ENCODE results near the gene HRCT1. TPM values are rescaled to one million over a fixed set of nuclear protein-coding genes. Genes with fewer than 3 reads are reported as not detected.

Gene HRCT1
- total RNA-seq = not detected in 2 replicates
- long read RNA-seq = 0 reads

DNA sequence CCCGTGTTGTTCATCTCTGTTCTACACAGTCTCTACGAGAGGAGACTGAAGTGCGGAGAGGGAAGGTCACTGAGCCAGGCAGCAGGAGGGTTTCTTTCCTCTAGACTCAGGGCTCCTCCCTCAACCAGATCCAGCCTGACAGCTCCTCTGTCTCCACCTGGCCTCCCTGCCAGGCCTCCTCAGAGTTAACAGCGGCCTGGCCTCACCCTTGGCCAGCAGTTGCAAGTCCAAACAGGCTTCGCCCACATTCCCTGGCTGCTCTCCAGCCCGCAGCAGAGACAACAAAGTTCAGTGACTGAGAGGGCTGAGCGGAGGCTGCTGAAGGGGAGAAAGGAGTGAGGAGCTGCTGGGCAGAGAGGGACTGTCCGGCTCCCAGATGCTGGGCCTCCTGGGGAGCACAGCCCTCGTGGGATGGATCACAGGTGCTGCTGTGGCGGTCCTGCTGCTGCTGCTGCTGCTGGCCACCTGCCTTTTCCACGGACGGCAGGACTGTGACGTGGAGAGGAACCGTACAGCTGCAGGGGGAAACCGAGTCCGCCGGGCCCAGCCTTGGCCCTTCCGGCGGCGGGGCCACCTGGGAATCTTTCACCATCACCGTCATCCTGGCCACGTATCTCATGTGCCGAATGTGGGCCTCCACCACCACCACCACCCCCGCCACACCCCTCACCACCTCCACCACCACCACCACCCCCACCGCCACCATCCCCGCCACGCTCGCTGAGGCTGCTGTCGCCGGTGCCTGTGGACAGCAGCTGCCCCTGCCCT, at the start of gene HRCT1:
Gene HRCT1 (plus strand): TSS at position 291 of the 768 bp plus-strand sequence. CDS start 86 bp downstream, at position 377.
- Mint-ChIP-seq H3K36me3 (ENCODE audit: insufficient read depth) (no peaks in the 10 kb centered on the region), H3K27ac (no peak within 1 kb of the TSS), H3K4me1 (ENCODE audit: low read depth) (peaks cover 15% of the 10 kb centered on the region), H3K27me3 (peaks cover 19% of the 10 kb centered on the region), H3K9me3 (ENCODE audit: low read depth) (no peaks in the 10 kb centered on the region), H3K4me3 (ENCODE audit: low read depth) (no peak within 1 kb of the TSS)
- TF ChIP-seq, protein P1, sequence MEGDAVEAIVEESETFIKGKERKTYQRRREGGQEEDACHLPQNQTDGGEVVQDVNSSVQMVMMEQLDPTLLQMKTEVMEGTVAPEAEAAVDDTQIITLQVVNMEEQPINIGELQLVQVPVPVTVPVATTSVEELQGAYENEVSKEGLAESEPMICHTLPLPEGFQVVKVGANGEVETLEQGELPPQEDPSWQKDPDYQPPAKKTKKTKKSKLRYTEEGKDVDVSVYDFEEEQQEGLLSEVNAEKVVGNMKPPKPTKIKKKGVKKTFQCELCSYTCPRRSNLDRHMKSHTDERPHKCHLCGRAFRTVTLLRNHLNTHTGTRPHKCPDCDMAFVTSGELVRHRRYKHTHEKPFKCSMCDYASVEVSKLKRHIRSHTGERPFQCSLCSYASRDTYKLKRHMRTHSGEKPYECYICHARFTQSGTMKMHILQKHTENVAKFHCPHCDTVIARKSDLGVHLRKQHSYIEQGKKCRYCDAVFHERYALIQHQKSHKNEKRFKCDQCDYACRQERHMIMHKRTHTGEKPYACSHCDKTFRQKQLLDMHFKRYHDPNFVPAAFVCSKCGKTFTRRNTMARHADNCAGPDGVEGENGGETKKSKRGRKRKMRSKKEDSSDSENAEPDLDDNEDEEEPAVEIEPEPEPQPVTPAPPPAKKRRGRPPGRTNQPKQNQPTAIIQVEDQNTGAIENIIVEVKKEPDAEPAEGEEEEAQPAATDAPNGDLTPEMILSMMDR (IDR thresholded peaks at IDR 0.05; ENCODE audit: unreplicated experiment) = no peak
- no peak for DNase-seq (ENCODE audit: low spot score, unreplicated experiment)

GRCh38 chr9:35856206-35856605, 49.8 kb upstream of the HRCT1 start:
- no peak for DNase-seq (ENCODE audit: low spot score, unreplicated experiment)
- Mint-ChIP-seq H3K27me3 (peaks cover 24% of the 10 kb centered on the region), H3K4me3 (ENCODE audit: low read depth) (no peak overlapping the region), H3K4me1 (ENCODE audit: low read depth) (no peaks in the 10 kb centered on the region), H3K9me3 (ENCODE audit: low read depth) (no peaks in the 10 kb centered on the region), H3K27ac (no peak overlapping the region), H3K36me3 (ENCODE audit: insufficient read depth) (peaks cover 3% of the 10 kb centered on the region)
- TF ChIP-seq, protein P1 (IDR thresholded peaks at IDR 0.05; ENCODE audit: unreplicated experiment) = no peak

DNA sequence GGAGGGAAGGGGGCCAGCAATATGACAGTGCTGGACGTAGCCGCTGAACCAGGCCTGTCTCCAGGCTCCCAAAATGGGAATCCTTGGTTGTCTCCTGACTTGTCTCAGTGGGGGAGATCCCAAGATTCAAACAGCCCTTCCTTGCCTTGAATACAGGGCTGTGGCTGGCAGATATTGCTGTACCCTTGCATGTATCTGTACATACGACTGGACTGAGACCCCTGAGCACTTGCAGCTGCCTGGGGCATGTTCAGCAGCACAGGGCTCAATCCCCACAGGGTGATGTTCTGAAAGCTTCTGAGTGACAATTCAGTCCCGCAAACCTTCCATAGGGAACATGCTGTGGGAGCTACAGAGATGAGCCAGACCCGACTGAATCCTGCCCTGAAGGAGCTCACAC, 49.1 kb upstream of the HRCT1 start:
- TF ChIP-seq, protein P1 (IDR thresholded peaks at IDR 0.05; ENCODE audit: unreplicated experiment) = no peak
- no peak overlapping the region for H3K27ac Mint-ChIP-seq

GRCh38 chr9:35858458-35858857, 47.5 kb upstream of the HRCT1 start:
- H3K9me3 Mint-ChIP-seq (ENCODE audit: low read depth) = no peaks in the 10 kb centered on the region
- DNase-seq (ENCODE audit: low spot score, unreplicated experiment) = no peak

More for the DNA sequence above, 49.1 kb upstream of the HRCT1 start:
- Mint-ChIP-seq H3K4me1 (ENCODE audit: low read depth) (no peaks in the 10 kb centered on the region), H3K4me3 (ENCODE audit: low read depth) (no peak overlapping the region), H3K27me3 (peaks cover 28% of the 10 kb centered on the region), H3K9me3 (ENCODE audit: low read depth) (no peaks in the 10 kb centered on the region), H3K36me3 (ENCODE audit: insufficient read depth) (peaks cover 3% of the 10 kb centered on the region)
- DNase-seq (ENCODE audit: low spot score, unreplicated experiment) = peak; percentile 2

DNA sequence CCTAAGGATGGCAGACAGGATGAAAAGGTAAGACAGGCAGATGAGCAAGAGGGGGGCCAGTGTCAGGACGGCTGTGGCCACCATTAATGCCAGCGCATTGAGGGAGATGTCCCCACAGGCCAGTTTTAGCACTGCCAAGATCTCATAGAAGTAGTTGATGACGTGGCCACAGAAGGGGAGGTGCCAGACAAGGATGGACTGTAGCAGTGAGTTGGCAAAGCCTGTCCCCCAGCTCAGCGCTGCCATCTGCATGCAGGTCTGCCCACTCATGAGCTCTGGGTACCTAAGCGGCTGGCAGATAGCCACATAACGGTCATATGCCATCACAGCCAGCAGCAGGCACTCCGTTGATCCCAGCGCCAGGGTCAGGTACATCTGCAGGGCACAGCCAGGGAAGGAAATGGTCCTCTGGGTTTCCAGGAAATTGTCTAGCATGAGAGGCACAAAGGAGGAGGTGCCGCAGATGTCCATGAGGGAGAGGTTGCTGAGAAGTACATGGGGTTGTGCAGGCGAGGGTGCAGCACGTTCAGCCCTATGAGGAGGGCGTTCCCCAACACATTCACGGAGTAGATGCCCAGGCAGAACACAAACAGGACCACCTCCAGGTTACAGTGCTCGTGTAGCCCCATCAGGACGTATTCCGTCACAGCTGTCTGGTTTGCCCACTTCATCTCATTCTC, 46.6 kb upstream of the HRCT1 start:
- peaks cover 43% of the 10 kb centered on the region for H3K27me3 Mint-ChIP-seq
- H3K36me3 Mint-ChIP-seq (ENCODE audit: insufficient read depth) = peaks cover 2% of the 10 kb centered on the region
- H3K9me3 Mint-ChIP-seq (ENCODE audit: low read depth) = no peaks in the 10 kb centered on the region
- H3K4me3 Mint-ChIP-seq (ENCODE audit: low read depth) = no peak overlapping the region
- TF ChIP-seq, protein P1 (IDR thresholded peaks at IDR 0.05; ENCODE audit: unreplicated experiment) = no peak
- H3K4me1 Mint-ChIP-seq (ENCODE audit: low read depth) = peaks cover 3% of the 10 kb centered on the region
- no peak overlapping the region for H3K27ac Mint-ChIP-seq
- DNase-seq (ENCODE audit: low spot score, unreplicated experiment) = peak; percentile 6

More at GRCh38 chr9:35858458-35858857, 47.5 kb upstream of the HRCT1 start:
- H3K27me3 Mint-ChIP-seq = peaks cover 38% of the 10 kb centered on the region
- H3K4me1 Mint-ChIP-seq (ENCODE audit: low read depth) = peaks cover 3% of the 10 kb centered on the region
- peaks cover 2% of the 10 kb centered on the region for H3K36me3 Mint-ChIP-seq (ENCODE audit: insufficient read depth)
- no peak overlapping the region for H3K4me3 Mint-ChIP-seq (ENCODE audit: low read depth)
- TF ChIP-seq, protein P1 (IDR thresholded peaks at IDR 0.05; ENCODE audit: unreplicated experiment) = no peak
- no peak overlapping the region for H3K27ac Mint-ChIP-seq
